GM12878 (cell line): Measurements from ENCODE around the gene KRTAP17-1.

Experiments used
- EZH2 ChIP-seq: IDR thresholded peaks from 2 replicates; pipeline ENCODE4 v1.6.1; 2012; ENCODE audit warnings: low read depth, mild to moderate bottlenecking, control low read depth, inconsistent platforms, low read length, borderline replicate concordance; ENCODE audit not compliant: control insufficient read depth
- FOXK2 ChIP-seq: fragments of 450-650 bp; IDR thresholded peaks from 2 replicates; pipeline ENCODE4 v1.6.1; 2017; ENCODE audit warnings: mild to moderate bottlenecking, moderate library complexity
- NFYB ChIP-seq: IDR thresholded peaks from 2 replicates; pipeline ENCODE4 v1.6.1; 2011; ENCODE audit warnings: low read depth, mild to moderate bottlenecking, low read length, improper control_type of control experiment, moderate library complexity; ENCODE audit not compliant: insufficient read depth
- POLR2A ChIP-seq: IDR thresholded peaks from 2 replicates; pipeline ENCODE4 v1.6.1; 2011; ENCODE audit warnings: low read depth, mild to moderate bottlenecking, low read length
- SP1 ChIP-seq: IDR thresholded peaks from one replicate; pipeline ENCODE4 v1.6.1; 2011; ENCODE audit warnings: low read depth, low read length
- SREBF2 ChIP-seq: IDR thresholded peaks from 2 replicates; pipeline ENCODE4 v1.6.1; 2012; ENCODE audit warnings: mild to moderate bottlenecking, low read length
- TF ChIP-seq, protein P1 (sequence below): fragments of 450-650 bp; IDR thresholded peaks from 2 replicates; pipeline ENCODE4 v1.6.1; 2017; ENCODE audit warnings: mild to moderate bottlenecking, low read depth, inconsistent platforms; ENCODE audit not compliant: poor library complexity, severe bottlenecking

DNA sequence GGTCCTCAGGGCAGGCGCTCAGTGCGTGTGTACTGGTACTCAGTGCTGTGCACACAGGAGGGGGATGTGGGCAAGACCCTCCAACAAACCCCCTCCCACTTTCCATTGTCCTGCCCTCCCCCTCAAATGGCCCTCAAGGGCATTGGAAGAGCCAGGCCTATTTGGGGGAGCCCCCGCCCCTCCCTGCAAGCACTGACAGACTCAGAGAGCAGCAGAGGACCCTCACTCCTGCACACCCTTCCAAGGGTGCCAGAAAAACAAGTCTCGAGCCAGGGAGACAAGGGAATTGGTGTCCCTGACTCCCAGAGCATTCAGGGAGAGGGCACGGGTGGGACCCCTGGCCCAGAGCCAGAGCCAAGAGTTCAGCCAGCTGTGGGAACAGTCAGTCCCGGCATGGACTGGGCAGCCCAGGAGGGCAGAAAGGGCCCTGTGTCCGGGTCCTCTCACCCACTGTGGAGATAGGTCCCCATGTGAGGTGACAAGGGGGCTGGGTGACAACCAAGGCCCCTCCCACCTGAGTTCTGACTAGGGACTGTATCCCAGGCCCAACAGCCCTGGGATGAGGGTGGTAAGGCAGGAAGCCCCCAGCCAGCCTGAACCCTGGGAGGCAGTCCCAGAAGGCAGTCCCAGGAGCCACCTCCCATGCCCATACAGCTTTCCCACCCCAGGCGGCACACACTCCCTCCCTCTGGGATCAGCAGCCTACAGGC is 12.1 kb upstream of the KRTAP17-1 start:
- TF ChIP-seq FOXK2: no peak
- TF ChIP-seq EZH2: no peak
- TF ChIP-seq SREBF2: no peak
- TF ChIP-seq, protein P1, sequence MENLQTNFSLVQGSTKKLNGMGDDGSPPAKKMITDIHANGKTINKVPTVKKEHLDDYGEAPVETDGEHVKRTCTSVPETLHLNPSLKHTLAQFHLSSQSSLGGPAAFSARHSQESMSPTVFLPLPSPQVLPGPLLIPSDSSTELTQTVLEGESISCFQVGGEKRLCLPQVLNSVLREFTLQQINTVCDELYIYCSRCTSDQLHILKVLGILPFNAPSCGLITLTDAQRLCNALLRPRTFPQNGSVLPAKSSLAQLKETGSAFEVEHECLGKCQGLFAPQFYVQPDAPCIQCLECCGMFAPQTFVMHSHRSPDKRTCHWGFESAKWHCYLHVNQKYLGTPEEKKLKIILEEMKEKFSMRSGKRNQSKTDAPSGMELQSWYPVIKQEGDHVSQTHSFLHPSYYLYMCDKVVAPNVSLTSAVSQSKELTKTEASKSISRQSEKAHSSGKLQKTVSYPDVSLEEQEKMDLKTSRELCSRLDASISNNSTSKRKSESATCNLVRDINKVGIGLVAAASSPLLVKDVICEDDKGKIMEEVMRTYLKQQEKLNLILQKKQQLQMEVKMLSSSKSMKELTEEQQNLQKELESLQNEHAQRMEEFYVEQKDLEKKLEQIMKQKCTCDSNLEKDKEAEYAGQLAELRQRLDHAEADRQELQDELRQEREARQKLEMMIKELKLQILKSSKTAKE: no peak
- no peak for TF ChIP-seq POLR2A
- no peak for TF ChIP-seq SP1
- TF ChIP-seq NFYB: no peak
